ENCODE results near the gene P2RY13. TPM values are rescaled to one million over a fixed set of nuclear protein-coding genes. Genes with fewer than 3 reads are reported as not detected.

P2RY13 gene
- total RNA-seq, 1 donor: not detected

DNA sequence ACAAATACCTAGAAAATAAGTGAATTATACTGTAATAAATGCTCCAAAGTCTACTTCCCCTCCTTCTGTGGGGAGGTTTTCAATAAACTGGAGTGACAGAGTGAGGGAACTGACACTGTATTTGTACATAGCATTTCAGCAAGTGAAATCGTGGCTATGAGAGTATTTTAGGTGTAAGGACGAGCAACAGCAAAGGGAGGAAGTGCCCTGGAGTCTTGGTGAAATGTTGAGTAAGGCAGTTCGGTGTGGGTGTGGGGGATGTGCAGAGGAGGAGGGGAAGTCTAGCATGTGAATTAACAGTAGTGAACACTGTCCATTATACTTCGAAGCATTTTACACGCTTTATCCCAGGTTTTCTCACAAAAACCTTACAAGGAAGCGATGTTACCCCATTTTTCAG lies 18.1 kb upstream of the P2RY13 start:
- no peak overlapping the region for H3K27ac ChIP-seq (ENCODE audit: low read depth, low read length)
- TF ChIP-seq CTCF (IDR thresholded peaks at IDR 0.05; ENCODE audit: extremely low read depth, low read depth, low read length): no peak
- peak overlapping the region; percentile 1 for H2AFZ ChIP-seq (ENCODE audit: low read length)
- H4K20me1 ChIP-seq (ENCODE audit: insufficient read depth, low read length): no peaks in the 10 kb centered on the region
- no peaks in the 10 kb centered on the region for H3K79me2 ChIP-seq (ENCODE audit: insufficient read depth, low read length)
- no peaks in the 10 kb centered on the region for H3K36me3 ChIP-seq (ENCODE audit: insufficient read depth, low read length)
- H3K4me3 ChIP-seq (ENCODE audit: insufficient read depth, low read length): no peak overlapping the region
- H3K4me2 ChIP-seq (ENCODE audit: insufficient read depth, low read length): no peak overlapping the region
- H3K9me3 ChIP-seq (ENCODE audit: low read depth, low read length): no peaks in the 10 kb centered on the region
- no peaks in the 10 kb centered on the region for H3K4me1 ChIP-seq (ENCODE audit: insufficient read depth, low read length)
- no peak for DNase-seq (ENCODE audit: insufficient read length, low spot score, missing footprints)
- peaks cover 6% of the 10 kb centered on the region for H3K27me3 ChIP-seq (ENCODE audit: insufficient read depth, low read length)

DNA sequence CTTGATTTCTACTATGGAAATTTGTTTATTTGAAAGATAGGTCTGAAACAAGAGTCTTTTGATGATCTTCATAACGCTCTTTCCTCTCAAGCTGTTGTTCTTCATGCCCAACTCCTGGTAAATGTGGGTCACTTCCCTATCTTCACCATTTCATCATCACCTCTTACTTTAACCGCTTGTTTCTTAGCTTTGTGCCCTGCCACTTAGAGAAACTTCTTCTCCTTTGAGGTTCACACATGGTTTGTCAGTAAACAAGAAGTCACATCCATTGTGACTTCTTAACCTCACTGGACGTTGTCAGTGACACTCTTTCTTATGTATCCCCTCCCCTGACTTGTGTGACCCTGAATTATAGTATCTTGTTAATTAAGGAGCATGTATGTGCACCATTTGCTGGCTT lies 16.9 kb upstream of the P2RY13 start:
- H4K20me1 ChIP-seq (ENCODE audit: insufficient read depth, low read length): no peaks in the 10 kb centered on the region
- H3K4me3 ChIP-seq (ENCODE audit: insufficient read depth, low read length): no peak overlapping the region
- H3K27me3 ChIP-seq (ENCODE audit: insufficient read depth, low read length): peaks cover 6% of the 10 kb centered on the region
- H3K27ac ChIP-seq (ENCODE audit: low read depth, low read length): no peak overlapping the region
- H3K9me3 ChIP-seq (ENCODE audit: low read depth, low read length): no peaks in the 10 kb centered on the region
- H3K4me2 ChIP-seq (ENCODE audit: insufficient read depth, low read length): peak overlapping the region; percentile 79
- DNase-seq (ENCODE audit: insufficient read length, low spot score, missing footprints): no peak
- TF ChIP-seq CTCF (IDR thresholded peaks at IDR 0.05; ENCODE audit: extremely low read depth, low read depth, low read length): no peak
- H3K36me3 ChIP-seq (ENCODE audit: insufficient read depth, low read length): no peaks in the 10 kb centered on the region
- H2AFZ ChIP-seq (ENCODE audit: low read length): no peak overlapping the region
- H3K4me1 ChIP-seq (ENCODE audit: insufficient read depth, low read length): no peaks in the 10 kb centered on the region
- H3K79me2 ChIP-seq (ENCODE audit: insufficient read depth, low read length): no peaks in the 10 kb centered on the region

- no peaks in the 10 kb centered on the region for H4K20me1 ChIP-seq (ENCODE audit: insufficient read depth, low read length)
- H3K9me3 ChIP-seq (ENCODE audit: low read depth, low read length): no peaks in the 10 kb centered on the region
- peaks cover 6% of the 10 kb centered on the region for H3K27me3 ChIP-seq (ENCODE audit: insufficient read depth, low read length)
- no peaks in the 10 kb centered on the region for H3K36me3 ChIP-seq (ENCODE audit: insufficient read depth, low read length)
- H2AFZ ChIP-seq (ENCODE audit: low read length): peak overlapping the region; percentile 79
- no peak for TF ChIP-seq CTCF (IDR thresholded peaks at IDR 0.05; ENCODE audit: extremely low read depth, low read depth, low read length)
- H3K79me2 ChIP-seq (ENCODE audit: insufficient read depth, low read length): no peaks in the 10 kb centered on the region
- peak overlapping the region; percentile 79 for H3K4me2 ChIP-seq (ENCODE audit: insufficient read depth, low read length)
- no peak overlapping the region for H3K27ac ChIP-seq (ENCODE audit: low read depth, low read length)
- no peaks in the 10 kb centered on the region for H3K4me1 ChIP-seq (ENCODE audit: insufficient read depth, low read length)
- no peak for DNase-seq (ENCODE audit: insufficient read length, low spot score, missing footprints)
- peak overlapping the region; percentile 56 for H3K4me3 ChIP-seq (ENCODE audit: insufficient read depth, low read length)
These were observed 16.5 kb upstream of the P2RY13 start for GRCh38 chr3:151345859-151346258.

GRCh38 chr3:151331696-151332095 lies 2.3 kb upstream of the P2RY13 start:
- H3K27me3 ChIP-seq (ENCODE audit: insufficient read depth, low read length): no peaks in the 10 kb centered on the region
- H4K20me1 ChIP-seq (ENCODE audit: insufficient read depth, low read length): no peaks in the 10 kb centered on the region
- DNase-seq (ENCODE audit: insufficient read length, low spot score, missing footprints): no peak
- no peaks in the 10 kb centered on the region for H3K79me2 ChIP-seq (ENCODE audit: insufficient read depth, low read length)
- TF ChIP-seq CTCF (IDR thresholded peaks at IDR 0.05; ENCODE audit: extremely low read depth, low read depth, low read length): no peak
- H3K27ac ChIP-seq (ENCODE audit: low read depth, low read length): no peak overlapping the region
- no peak overlapping the region for H3K4me3 ChIP-seq (ENCODE audit: insufficient read depth, low read length)
- H3K36me3 ChIP-seq (ENCODE audit: insufficient read depth, low read length): no peaks in the 10 kb centered on the region
- no peaks in the 10 kb centered on the region for H3K4me1 ChIP-seq (ENCODE audit: insufficient read depth, low read length)
- no peaks in the 10 kb centered on the region for H3K9me3 ChIP-seq (ENCODE audit: low read depth, low read length)
- no peak overlapping the region for H3K4me2 ChIP-seq (ENCODE audit: insufficient read depth, low read length)
- no peak overlapping the region for H2AFZ ChIP-seq (ENCODE audit: low read length)

All from osteoblast (primary cell).